KMS-11 (cell line): Measurements from ENCODE around the gene CDCP2.

ENCODE experiments used
- H2AFZ ChIP-seq: fragments of 200-600 bp; sonication (generic); 2 replicates; pipeline ENCODE4 v1.6.1; 2016; ENCODE audit warnings: antibody characterized with exemption, mixed run types, low read depth
- H3K27ac ChIP-seq: fragments of 200-600 bp; sonication (generic); 2 replicates; pipeline ENCODE4 v1.6.1; 2016; ENCODE audit warnings: mild to moderate bottlenecking, mixed run types
- H3K27me3 ChIP-seq: fragments of 200-600 bp; sonication (generic); 2 replicates; pipeline ENCODE4 v1.6.1; 2017; ENCODE audit warnings: mild to moderate bottlenecking, low read depth, mixed run types, moderate library complexity; ENCODE audit not compliant: insufficient read depth
- H3K36me3 ChIP-seq: fragments of 200-600 bp; sonication (generic); 2 replicates; pipeline ENCODE4 v1.6.1; 2017; ENCODE audit warnings: mild to moderate bottlenecking, mixed run types; ENCODE audit not compliant: insufficient read depth
- H3K4me1 ChIP-seq: fragments of 200-600 bp; sonication (generic); 2 replicates; pipeline ENCODE4 v1.6.1; 2016; ENCODE audit warnings: mild to moderate bottlenecking, low read depth, mixed run types; ENCODE audit not compliant: poor library complexity, severe bottlenecking
- H3K4me2 ChIP-seq: fragments of 200-600 bp; sonication (generic); 2 replicates; pipeline ENCODE4 v1.7.0; 2016; ENCODE audit warnings: mild to moderate bottlenecking, mixed run types
- H3K4me3 ChIP-seq: fragments of 200-600 bp; sonication (generic); IDR thresholded peaks from 2 replicates; pipeline ENCODE4 v1.6.1; 2017; ENCODE audit warnings: low read depth, low read length, mixed read lengths; ENCODE audit not compliant: insufficient read depth
- H3K79me2 ChIP-seq: fragments of 200-600 bp; sonication (generic); 2 replicates; pipeline ENCODE4 v1.6.1; 2016; ENCODE audit warnings: low read depth, mixed run types; ENCODE audit not compliant: insufficient read depth
- H3K9ac ChIP-seq: fragments of 200-600 bp; sonication (generic); 2 replicates; pipeline ENCODE4 v1.6.1; 2016; ENCODE audit warnings: mild to moderate bottlenecking, mixed run types
- H4K20me1 ChIP-seq: fragments of 200-600 bp; sonication (generic); 2 replicates; pipeline ENCODE4 v1.6.1; 2016; ENCODE audit warnings: mild to moderate bottlenecking, mixed run types; ENCODE audit not compliant: insufficient read depth
- CTCF ChIP-seq: fragments of 200-600 bp; sonication (generic); conservative IDR thresholded peaks from 2 replicates; pipeline ENCODE4 v1.6.1; 2017; ENCODE audit warnings: low read depth, mild to moderate bottlenecking, antibody characterized with exemption, low read length, moderate library complexity, mixed read lengths

Gene CDCP2

GRCh38 chr1:54110996-54111395 lies 41.8 kb downstream of the CDCP2 start:
- Histone ChIP-seq H3K79me2 (no peaks in the 10 kb centered on the region), H3K4me1 (no peaks in the 10 kb centered on the region), H3K4me2 (no peak overlapping the region), H3K36me3 (no peaks in the 10 kb centered on the region), H2AFZ (no peak overlapping the region), H3K27ac (no peak overlapping the region), H3K4me3 (no peak overlapping the region), H3K9ac (no peak overlapping the region), H3K27me3 (no peaks in the 10 kb centered on the region), H4K20me1 (no peaks in the 10 kb centered on the region)
- no peak for TF ChIP-seq CTCF

- H3K27ac ChIP-seq = no peak overlapping the region
- H3K27me3 ChIP-seq = no peaks in the 10 kb centered on the region
- TF ChIP-seq CTCF = no peak
- no peaks in the 10 kb centered on the region for H3K4me1 ChIP-seq
- H3K4me2 ChIP-seq = no peak overlapping the region
- H3K4me3 ChIP-seq = no peak overlapping the region
- H4K20me1 ChIP-seq = no peaks in the 10 kb centered on the region
- H2AFZ ChIP-seq = no peak overlapping the region
- no peak overlapping the region for H3K9ac ChIP-seq
- no peaks in the 10 kb centered on the region for H3K79me2 ChIP-seq
- no peaks in the 10 kb centered on the region for H3K36me3 ChIP-seq
Observed at GRCh38 chr1:54109129-54110090, 43.4 kb downstream of the CDCP2 start.

GRCh38 chr1:54108156-54108555 lies 44.6 kb downstream of the CDCP2 start:
- TF ChIP-seq CTCF = no peak
- Histone ChIP-seq H3K4me2 (no peak overlapping the region), H2AFZ (no peak overlapping the region), H3K4me1 (no peaks in the 10 kb centered on the region), H3K27ac (no peak overlapping the region), H3K9ac (no peak overlapping the region), H3K79me2 (no peaks in the 10 kb centered on the region), H3K27me3 (no peaks in the 10 kb centered on the region), H3K4me3 (no peak overlapping the region), H4K20me1 (no peaks in the 10 kb centered on the region), H3K36me3 (no peaks in the 10 kb centered on the region)

GRCh38 chr1:54107131-54107530 lies 45.7 kb downstream of the CDCP2 start:
- no peaks in the 10 kb centered on the region for H3K27me3 ChIP-seq
- H3K27ac ChIP-seq = no peak overlapping the region
- no peaks in the 10 kb centered on the region for H3K36me3 ChIP-seq
- no peak overlapping the region for H3K4me2 ChIP-seq
- H3K79me2 ChIP-seq = no peaks in the 10 kb centered on the region
- TF ChIP-seq CTCF = no peak
- no peaks in the 10 kb centered on the region for H3K4me1 ChIP-seq
- no peak overlapping the region for H3K9ac ChIP-seq
- H4K20me1 ChIP-seq = no peaks in the 10 kb centered on the region
- no peak overlapping the region for H3K4me3 ChIP-seq
- no peak overlapping the region for H2AFZ ChIP-seq
